ENCODE results near the gene TRIM66. TPM values are rescaled to one million over a fixed set of nuclear protein-coding genes. Genes with fewer than 3 reads are reported as not detected.

Gene TRIM66
- total and polyA plus RNA-seq, 2 experiments from 2014 or later = 1.0 to 3.3 TPM

- TF ChIP-seq CREB1 (CRISPR knock-in tag; IDR thresholded peaks at IDR 0.05; ENCODE audit: low read depth) = no peak
- no peak for TF ChIP-seq ETS1 (IDR thresholded peaks at IDR 0.05)
- no peak for TF ChIP-seq POLR2AphosphoS5 (IDR thresholded peaks at IDR 0.05; ENCODE audit: low read depth)
- no peak for TF ChIP-seq EZH2 (IDR thresholded peaks at IDR 0.05; ENCODE audit: low read depth, unreplicated experiment)
These were observed 11.7 kb upstream of the TRIM66 start (continued) for GRCh38 chr11:8694137-8694536.

GRCh38 chr11:8693555-8693954 lies 11.1 kb upstream of the TRIM66 start:
- H3K4me1 ChIP-seq (ENCODE audit: insufficient read depth) = peaks cover 16% of the 10 kb centered on the region
- no peak overlapping the region for H3K4me3 Mint-ChIP-seq
- peaks cover 18% of the 10 kb centered on the region for H3K36me3 ChIP-seq (ENCODE audit: insufficient read depth)
- TF ChIP-seq ZNF331 (CRISPR knock-in tag; IDR thresholded peaks at IDR 0.05; ENCODE audit: low read depth) = no peak
- TF ChIP-seq ZNF462 (CRISPR knock-in tag; IDR thresholded peaks at IDR 0.05) = no peak
- TF ChIP-seq ETS1 (IDR thresholded peaks at IDR 0.05) = no peak
- TF ChIP-seq EZH2phosphoT487 (IDR thresholded peaks at IDR 0.05; ENCODE audit: unreplicated experiment) = no peak
- TF ChIP-seq EZH2 (IDR thresholded peaks at IDR 0.05; ENCODE audit: low read depth, unreplicated experiment) = no peak
- TF ChIP-seq ZNF114 (CRISPR knock-in tag; IDR thresholded peaks at IDR 0.05) = no peak
- TF ChIP-seq CTCF (conservative IDR thresholded peaks at IDR 0.05; ENCODE audit: low read depth in 2 of 2) = no peak
- TF ChIP-seq POLR2AphosphoS5 (IDR thresholded peaks at IDR 0.05; ENCODE audit: low read depth) = no peak
- no peak for TF ChIP-seq NANOG (IDR thresholded peaks at IDR 0.05; ENCODE audit: borderline replicate concordance)
- TF ChIP-seq STAT1 (IDR thresholded peaks at IDR 0.05; ENCODE audit: unreplicated experiment) = no peak

More at GRCh38 chr11:8693555-8693954, 11.1 kb upstream of the TRIM66 start:
- Histone ChIP-seq H3F3A (replicated peaks; ENCODE audit: low read depth) (peaks cover 8% of the 10 kb centered on the region), H3K4me2 (no peak overlapping the region), H3K4me3 (no peak overlapping the region), H3K79me2 (replicated peaks; ENCODE audit: insufficient read depth) (peaks cover 29% of the 10 kb centered on the region), H2AFZ (no peak overlapping the region), H4K20me1 (replicated peaks; ENCODE audit: insufficient read depth) (no peaks in the 10 kb centered on the region), H3K27me3 (ENCODE audit: insufficient read depth) (no peaks in the 10 kb centered on the region), H3K9me2 (ENCODE audit: insufficient read depth) (peaks cover 5% of the 10 kb centered on the region; the same call in 1 of the 2 replicates), H3K27ac (ENCODE audit: low read depth) (peak overlapping the region; percentile 81; the same call in 1 of the 2 replicates)
- H3K36me3 Mint-ChIP-seq (ENCODE audit: low read depth) = peaks cover 79% of the 10 kb centered on the region
- no peak for ATAC-seq
- DNase-seq (ENCODE audit: low spot score) = no peak
- peak overlapping the region; percentile 69; the same call in 1 of the 2 replicates for H3K27ac Mint-ChIP-seq
- no peaks in the 10 kb centered on the region for H3K9me3 Mint-ChIP-seq
- peaks cover 32% of the 10 kb centered on the region for H3K4me1 Mint-ChIP-seq
- peaks cover 28% of the 10 kb centered on the region for H3K27me3 Mint-ChIP-seq (ENCODE audit: insufficient read depth, low read depth, poor library complexity)
